MM.1S (cell line): ENCODE measurements around the gene CYP4F3.

Experiments used
- DNase-seq: peaks from one replicate; pipeline ENCODE4 v3.0.0-alpha.2; 2015
- H2AFZ ChIP-seq: fragments of 300-600 bp; sonication (generic); 2 replicates; pipeline ENCODE4 v1.6.0; 2016; ENCODE audit warnings: antibody characterized with exemption, low read length
- H3F3A ChIP-seq: fragments of 300-600 bp; sonication (generic); 2 replicates; pipeline ENCODE4 v1.6.1; 2016; ENCODE audit warnings: mild to moderate bottlenecking, antibody characterized with exemption, low read length, moderate library complexity, mixed read lengths; ENCODE audit not compliant: insufficient read depth
- H3K27ac ChIP-seq: fragments of 300-600 bp; sonication (generic); 2 replicates; pipeline ENCODE4 v1.5.1; 2016; ENCODE audit warnings: mild to moderate bottlenecking, low read length
- H3K27me3 ChIP-seq: fragments of 300-600 bp; sonication (generic); replicated peaks from 2 replicates; pipeline ENCODE4 v1.6.0; 2016; ENCODE audit warnings: low read length; ENCODE audit not compliant: insufficient read depth
- H3K36me3 ChIP-seq: fragments of 300-600 bp; sonication (generic); replicated peaks from 2 replicates; pipeline ENCODE4 v1.6.1; 2016; ENCODE audit warnings: mild to moderate bottlenecking, low read length, mixed read lengths; ENCODE audit not compliant: insufficient read depth
- H3K4me1 ChIP-seq: fragments of 300-600 bp; sonication (generic); 2 replicates; pipeline ENCODE4 v1.6.1; 2016; ENCODE audit warnings: low read length, mixed read lengths
- H3K4me2 ChIP-seq: fragments of 300-600 bp; sonication (generic); 2 replicates; pipeline ENCODE4 v1.6.0; 2016; ENCODE audit warnings: low read depth, low read length
- H3K4me3 ChIP-seq: fragments of 300-600 bp; sonication (generic); 2 replicates; pipeline ENCODE4 v1.5.1; 2016; ENCODE audit warnings: low read length, mixed read lengths
- H3K79me2 ChIP-seq: fragments of 300-600 bp; sonication (generic); 2 replicates; pipeline ENCODE4 v1.6.1; 2016; ENCODE audit warnings: mixed run types, low read length, mixed read lengths
- H3K9ac ChIP-seq: fragments of 300-600 bp; sonication (generic); 2 replicates; pipeline ENCODE4 v1.6.1; 2016; ENCODE audit warnings: low read length, mixed read lengths
- H3K9me2 ChIP-seq: fragments of 300-600 bp; sonication (generic); replicated peaks from 2 replicates; pipeline ENCODE4 v1.6.1; 2016; ENCODE audit warnings: mild to moderate bottlenecking, low read length, mixed read lengths; ENCODE audit not compliant: insufficient read depth
- H3K9me3 ChIP-seq: fragments of 300-600 bp; sonication (generic); replicated peaks from 2 replicates; pipeline ENCODE4 v1.6.1; 2016; ENCODE audit warnings: mild to moderate bottlenecking, low read length, mixed read lengths; ENCODE audit not compliant: insufficient read depth
- H4K20me1 ChIP-seq: fragments of 300-600 bp; sonication (generic); 2 replicates; pipeline ENCODE4 v1.6.1; 2016; ENCODE audit warnings: mild to moderate bottlenecking, low read length, moderate library complexity, mixed read lengths; ENCODE audit not compliant: insufficient read depth
- EZH2 ChIP-seq: fragments of 300-600 bp; sonication (generic); optimal IDR thresholded peaks from 2 replicates; pipeline ENCODE3; 2017; ENCODE audit warnings: low read depth, mild to moderate bottlenecking, antibody characterized with exemption, low read length, mixed read lengths
- EZH2phosphoT487 ChIP-seq: fragments of 300-600 bp; sonication (generic); IDR thresholded peaks from 2 replicates; pipeline ENCODE4 v1.6.1; 2018; ENCODE audit warnings: antibody characterized with exemption, low read length
- TF ChIP-seq, protein P1 (sequence below): fragments of 300-600 bp; sonication (generic); IDR thresholded peaks from 2 replicates; pipeline ENCODE4 v1.5.1; 2016; ENCODE audit warnings: antibody characterized with exemption, low read length, mixed read lengths

CYP4F3 gene

DNA sequence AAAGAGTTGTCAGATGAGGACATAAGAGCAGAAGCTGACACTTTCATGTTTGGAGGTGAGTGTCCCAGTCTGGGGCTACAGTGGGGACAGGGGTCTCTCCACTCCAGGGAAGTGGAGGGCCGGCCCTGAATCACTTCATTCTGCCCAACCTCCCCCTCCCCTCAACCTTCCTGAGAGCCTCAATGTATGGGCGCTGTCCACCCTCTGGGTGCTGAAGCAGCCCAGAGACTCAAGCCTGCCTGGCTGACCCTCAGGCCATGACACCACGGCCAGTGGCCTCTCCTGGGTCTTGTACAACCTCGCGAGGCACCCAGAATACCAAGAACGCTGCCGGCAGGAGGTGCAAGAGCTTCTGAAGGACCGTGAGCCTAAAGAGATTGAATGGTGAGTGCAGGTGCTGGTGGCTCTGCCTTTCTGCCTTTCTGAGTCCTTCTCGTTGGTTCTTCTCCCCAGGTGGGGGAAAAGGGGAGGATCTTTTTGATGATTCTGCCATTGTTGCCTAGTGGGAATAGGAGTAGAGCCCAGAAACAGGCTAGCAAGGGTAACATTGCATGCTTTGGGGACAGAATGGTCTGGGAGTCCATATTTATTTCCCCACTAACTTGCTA lies 16.9 kb upstream of the CYP4F3 start:
- no peaks in the 10 kb centered on the region for H3K9me2 ChIP-seq
- peaks cover 24% of the 10 kb centered on the region for H3K27me3 ChIP-seq
- no peak overlapping the region for H3K27ac ChIP-seq
- no peak overlapping the region for H3K4me2 ChIP-seq
- DNase-seq, result peak; percentile 9
- H3F3A ChIP-seq, result no peaks in the 10 kb centered on the region
- no peaks in the 10 kb centered on the region for H4K20me1 ChIP-seq
- H3K9me3 ChIP-seq, result no peaks in the 10 kb centered on the region
- no peak overlapping the region for H2AFZ ChIP-seq
- H3K36me3 ChIP-seq, result no peaks in the 10 kb centered on the region
- H3K9ac ChIP-seq, result no peak overlapping the region
- H3K4me1 ChIP-seq, result no peaks in the 10 kb centered on the region
- H3K79me2 ChIP-seq, result no peaks in the 10 kb centered on the region
- H3K4me3 ChIP-seq, result no peak overlapping the region
- TF ChIP-seq, protein P1, sequence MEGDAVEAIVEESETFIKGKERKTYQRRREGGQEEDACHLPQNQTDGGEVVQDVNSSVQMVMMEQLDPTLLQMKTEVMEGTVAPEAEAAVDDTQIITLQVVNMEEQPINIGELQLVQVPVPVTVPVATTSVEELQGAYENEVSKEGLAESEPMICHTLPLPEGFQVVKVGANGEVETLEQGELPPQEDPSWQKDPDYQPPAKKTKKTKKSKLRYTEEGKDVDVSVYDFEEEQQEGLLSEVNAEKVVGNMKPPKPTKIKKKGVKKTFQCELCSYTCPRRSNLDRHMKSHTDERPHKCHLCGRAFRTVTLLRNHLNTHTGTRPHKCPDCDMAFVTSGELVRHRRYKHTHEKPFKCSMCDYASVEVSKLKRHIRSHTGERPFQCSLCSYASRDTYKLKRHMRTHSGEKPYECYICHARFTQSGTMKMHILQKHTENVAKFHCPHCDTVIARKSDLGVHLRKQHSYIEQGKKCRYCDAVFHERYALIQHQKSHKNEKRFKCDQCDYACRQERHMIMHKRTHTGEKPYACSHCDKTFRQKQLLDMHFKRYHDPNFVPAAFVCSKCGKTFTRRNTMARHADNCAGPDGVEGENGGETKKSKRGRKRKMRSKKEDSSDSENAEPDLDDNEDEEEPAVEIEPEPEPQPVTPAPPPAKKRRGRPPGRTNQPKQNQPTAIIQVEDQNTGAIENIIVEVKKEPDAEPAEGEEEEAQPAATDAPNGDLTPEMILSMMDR, result no peak
- TF ChIP-seq EZH2 (no peak), EZH2phosphoT487 (no peak)

- no peak overlapping the region for H2AFZ ChIP-seq
- H4K20me1 ChIP-seq, result no peaks in the 10 kb centered on the region
- no peak overlapping the region for H3K4me2 ChIP-seq
- no peak for DNase-seq
- no peaks in the 10 kb centered on the region for H3F3A ChIP-seq
- H3K4me3 ChIP-seq, result no peak overlapping the region
- H3K36me3 ChIP-seq, result no peaks in the 10 kb centered on the region
- no peaks in the 10 kb centered on the region for H3K9me3 ChIP-seq
- H3K9ac ChIP-seq, result no peak overlapping the region
- H3K79me2 ChIP-seq, result no peaks in the 10 kb centered on the region
- H3K27ac ChIP-seq, result no peak overlapping the region
- peaks cover 39% of the 10 kb centered on the region for H3K27me3 ChIP-seq
- H3K4me1 ChIP-seq, result no peaks in the 10 kb centered on the region
- TF ChIP-seq, protein P1, result no peak
- TF ChIP-seq EZH2, result no peak
- no peak for TF ChIP-seq EZH2phosphoT487
- no peaks in the 10 kb centered on the region for H3K9me2 ChIP-seq
Observed at GRCh38 chr19:15628236-15629002, 12.3 kb upstream of the CYP4F3 start.

GRCh38 chr19:15629003-15629880 lies 11.5 kb upstream of the CYP4F3 start:
- Histone ChIP-seq H3K36me3 (no peaks in the 10 kb centered on the region), H2AFZ (no peak overlapping the region), H3K9me2 (no peaks in the 10 kb centered on the region), H3F3A (no peaks in the 10 kb centered on the region), H3K4me3 (no peak overlapping the region), H4K20me1 (no peaks in the 10 kb centered on the region), H3K9ac (no peak overlapping the region), H3K4me1 (no peaks in the 10 kb centered on the region), H3K9me3 (no peaks in the 10 kb centered on the region), H3K27me3 (peaks cover 44% of the 10 kb centered on the region), H3K27ac (no peak overlapping the region), H3K79me2 (no peaks in the 10 kb centered on the region), H3K4me2 (no peak overlapping the region)
- TF ChIP-seq, protein P1, result peak; percentile 95
- no peak for TF ChIP-seq EZH2phosphoT487
- peak; percentile 56 for DNase-seq
